ENCODE results near the gene SOX3.

DNA sequence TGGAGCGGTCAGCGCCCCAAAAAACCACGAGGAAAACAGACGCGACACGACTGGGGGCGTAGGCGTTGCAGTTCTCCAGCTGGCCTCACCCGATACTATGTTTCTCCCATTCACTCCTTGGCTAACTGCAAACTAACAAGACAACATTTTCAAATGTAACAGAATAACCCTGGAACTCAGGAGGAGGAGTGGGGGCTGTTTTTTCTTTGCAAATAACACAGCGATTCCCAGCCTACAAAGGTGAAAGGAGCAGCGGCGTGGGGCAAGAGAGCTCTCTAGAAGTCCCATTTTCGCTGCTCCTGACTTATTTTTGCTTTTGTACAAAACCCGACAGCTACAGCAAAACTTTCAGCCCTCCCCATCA is 1.6 kb downstream of the SOX3 start:
- TF ChIP-seq, protein P1, sequence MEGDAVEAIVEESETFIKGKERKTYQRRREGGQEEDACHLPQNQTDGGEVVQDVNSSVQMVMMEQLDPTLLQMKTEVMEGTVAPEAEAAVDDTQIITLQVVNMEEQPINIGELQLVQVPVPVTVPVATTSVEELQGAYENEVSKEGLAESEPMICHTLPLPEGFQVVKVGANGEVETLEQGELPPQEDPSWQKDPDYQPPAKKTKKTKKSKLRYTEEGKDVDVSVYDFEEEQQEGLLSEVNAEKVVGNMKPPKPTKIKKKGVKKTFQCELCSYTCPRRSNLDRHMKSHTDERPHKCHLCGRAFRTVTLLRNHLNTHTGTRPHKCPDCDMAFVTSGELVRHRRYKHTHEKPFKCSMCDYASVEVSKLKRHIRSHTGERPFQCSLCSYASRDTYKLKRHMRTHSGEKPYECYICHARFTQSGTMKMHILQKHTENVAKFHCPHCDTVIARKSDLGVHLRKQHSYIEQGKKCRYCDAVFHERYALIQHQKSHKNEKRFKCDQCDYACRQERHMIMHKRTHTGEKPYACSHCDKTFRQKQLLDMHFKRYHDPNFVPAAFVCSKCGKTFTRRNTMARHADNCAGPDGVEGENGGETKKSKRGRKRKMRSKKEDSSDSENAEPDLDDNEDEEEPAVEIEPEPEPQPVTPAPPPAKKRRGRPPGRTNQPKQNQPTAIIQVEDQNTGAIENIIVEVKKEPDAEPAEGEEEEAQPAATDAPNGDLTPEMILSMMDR (IDR thresholded peaks at IDR 0.05) = no peak
- TF ChIP-seq POLR2A (IDR thresholded peaks at IDR 0.05) = no peak

Data from thyroid gland (tissue), 4 donors.